OCI-LY7 (cell line): ENCODE measurements around the gene TST. TPM values are rescaled to one million over a fixed set of nuclear protein-coding genes. Genes with fewer than 3 reads are reported as not detected.

Experiments
- BruUV-seq: library from RNA; stranded (reverse); fragments of 400-500 nt; replicated peaks from 2 replicates; lab custom pipeline; 2021; lab: Mats Ljungman, UMichigan
- CTCF ChIA-PET: fragments of 300-600 bp; sonication (Branson Sonifier 250); formaldehyde crosslinking; loops from one replicate; lab custom pipeline; 2022; ENCODE audit warnings: antibody characterized with exemption; ENCODE audit not compliant: unreplicated experiment; lab: Charles Lee
- POLR2A ChIA-PET: fragments of 300-600 bp; sonication (Branson Sonifier 250); formaldehyde crosslinking; loops from one replicate; lab custom pipeline; 2022; ENCODE audit warnings: antibody characterized with exemption; lab: Charles Lee
- DNase-seq: peaks from one replicate; pipeline ENCODE4 v3.0.0-alpha.2; 2015; ENCODE audit warnings: low spot score
- H2AFZ ChIP-seq: fragments of 200-600 bp; sonication (generic), shearing (Covaris generic); 2 replicates; pipeline ENCODE4 v1.6.1; 2014; ENCODE audit warnings: mild to moderate bottlenecking, antibody characterized with exemption, low read length, moderate library complexity
- H3K27ac ChIP-seq: fragments of 200-600 bp; sonication (generic); 2 replicates; pipeline ENCODE4 v1.5.1; 2014; ENCODE audit warnings: mixed run types, low read depth, mild to moderate bottlenecking, moderate library complexity, low read length, inconsistent platforms; ENCODE audit not compliant: poor library complexity, severe bottlenecking
- H3K36me3 ChIP-seq: fragments of 200-600 bp; sonication (generic); 2 replicates; pipeline ENCODE4 v1.6.1; 2014; ENCODE audit warnings: mild to moderate bottlenecking, antibody characterized with exemption, low read length, moderate library complexity, mixed read lengths; ENCODE audit not compliant: insufficient read depth
- H3K4me1 ChIP-seq: fragments of 200-600 bp; sonication (generic); 2 replicates; pipeline ENCODE4 v1.5.1; 2014; ENCODE audit warnings: mild to moderate bottlenecking, low read length; ENCODE audit not compliant: insufficient read depth, poor library complexity, severe bottlenecking
- H3K4me2 ChIP-seq: fragments of 200-600 bp; sonication (generic); 2 replicates; pipeline ENCODE4 v1.6.1; 2014; ENCODE audit warnings: mild to moderate bottlenecking, low read length
- H3K4me3 ChIP-seq: fragments of 200-600 bp; sonication (generic); 2 replicates; pipeline ENCODE4 v1.5.1; 2014; ENCODE audit warnings: mild to moderate bottlenecking, low read depth, low read length; ENCODE audit not compliant: poor library complexity, severe bottlenecking
- H3K79me2 ChIP-seq: fragments of 200-600 bp; sonication (generic); 2 replicates; pipeline ENCODE4 v1.6.1; 2016; ENCODE audit warnings: low read depth, mild to moderate bottlenecking, low read length, moderate library complexity, mixed read lengths; ENCODE audit not compliant: insufficient read depth
- H3K9me2 ChIP-seq: fragments of 200-600 bp; sonication (generic); 2 replicates; pipeline ENCODE4 v1.6.1; 2016; ENCODE audit warnings: mild to moderate bottlenecking, low read length, mixed read lengths; ENCODE audit not compliant: insufficient read depth
- H3K9me3 ChIP-seq: fragments of 200-600 bp; sonication (generic); 2 replicates; pipeline ENCODE4 v1.6.1; 2014; ENCODE audit warnings: mild to moderate bottlenecking, mixed run types, low read length, mixed read lengths
- H4K20me1 ChIP-seq: fragments of 200-600 bp; sonication (generic); 2 replicates; pipeline ENCODE4 v1.6.1; 2014; ENCODE audit warnings: mild to moderate bottlenecking, antibody characterized with exemption, low read length, moderate library complexity, mixed read lengths; ENCODE audit not compliant: insufficient read depth
- EZH2phosphoT487 ChIP-seq: fragments of 200-600 bp; sonication (generic); IDR thresholded peaks from 2 replicates; pipeline ENCODE4 v1.6.1; 2018; ENCODE audit warnings: low read depth, borderline replicate concordance, mild to moderate bottlenecking, mixed run types, antibody characterized with exemption, low read length, moderate library complexity, mixed read lengths
- intact Hi-C: fragments of 100-400 bp; cut with micrococcal nuclease; formaldehyde crosslinking; loops from one replicate; pipeline ENCODE4 v1.10.0; 2022; ENCODE audit not compliant: unreplicated experiment
- total RNA-seq, 2 experiments: library from RNA; depleted of rRNA in 1 of 2; stranded (reverse); fragments of >200 nt in 1 of 2; shearing (Covaris generic) in 1 of 2; gene quantifications; 2 replicates each; pipeline ENCODE4 v1.2.3, GENCODE V29; 2014 to 2022
- TF ChIP-seq, protein P1 (sequence below): fragments of 200-600 bp; sonication (generic); conservative IDR thresholded peaks from 2 replicates; pipeline ENCODE4 v1.5.1; 2014; ENCODE audit warnings: mild to moderate bottlenecking, antibody characterized with exemption, low read length, moderate library complexity, mixed read lengths

TST gene
- total RNA-seq, 2 experiments from 2014 or later: 36.0 to 41.5 TPM

DNA sequence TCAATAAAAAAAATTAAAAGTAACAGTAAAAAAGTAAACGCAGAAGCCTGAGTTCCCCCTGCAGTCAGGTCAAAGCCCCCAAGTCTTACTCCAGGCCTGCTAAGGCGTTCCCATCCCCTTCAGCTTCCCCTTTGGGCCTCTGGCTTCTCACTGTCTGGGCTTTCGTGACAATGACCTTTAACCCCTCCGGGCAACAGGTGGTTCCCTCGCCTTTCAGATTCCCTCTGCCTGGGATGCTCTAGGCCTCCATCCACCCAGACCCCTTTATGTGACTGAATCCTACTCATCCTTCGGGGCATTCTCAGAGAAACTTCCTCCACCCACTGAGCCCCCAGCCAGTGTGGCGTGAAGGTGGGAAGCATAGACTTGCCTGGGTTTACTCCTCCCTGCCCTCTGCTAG is 8.3 kb upstream of the TST start:
- H3K9me3 ChIP-seq: no peaks in the 10 kb centered on the region
- no peak overlapping the region for H3K4me2 ChIP-seq
- POLR2A ChIA-PET: no interaction called here
- H3K4me1 ChIP-seq: no peaks in the 10 kb centered on the region
- intact Hi-C loops: no loop called here
- BruUV-seq: no TSS peak
- no peaks in the 10 kb centered on the region for H3K79me2 ChIP-seq
- no peak overlapping the region for H3K4me3 ChIP-seq
- no peak overlapping the region for H3K27ac ChIP-seq
- H2AFZ ChIP-seq: no peak overlapping the region
- TF ChIP-seq, protein P1, sequence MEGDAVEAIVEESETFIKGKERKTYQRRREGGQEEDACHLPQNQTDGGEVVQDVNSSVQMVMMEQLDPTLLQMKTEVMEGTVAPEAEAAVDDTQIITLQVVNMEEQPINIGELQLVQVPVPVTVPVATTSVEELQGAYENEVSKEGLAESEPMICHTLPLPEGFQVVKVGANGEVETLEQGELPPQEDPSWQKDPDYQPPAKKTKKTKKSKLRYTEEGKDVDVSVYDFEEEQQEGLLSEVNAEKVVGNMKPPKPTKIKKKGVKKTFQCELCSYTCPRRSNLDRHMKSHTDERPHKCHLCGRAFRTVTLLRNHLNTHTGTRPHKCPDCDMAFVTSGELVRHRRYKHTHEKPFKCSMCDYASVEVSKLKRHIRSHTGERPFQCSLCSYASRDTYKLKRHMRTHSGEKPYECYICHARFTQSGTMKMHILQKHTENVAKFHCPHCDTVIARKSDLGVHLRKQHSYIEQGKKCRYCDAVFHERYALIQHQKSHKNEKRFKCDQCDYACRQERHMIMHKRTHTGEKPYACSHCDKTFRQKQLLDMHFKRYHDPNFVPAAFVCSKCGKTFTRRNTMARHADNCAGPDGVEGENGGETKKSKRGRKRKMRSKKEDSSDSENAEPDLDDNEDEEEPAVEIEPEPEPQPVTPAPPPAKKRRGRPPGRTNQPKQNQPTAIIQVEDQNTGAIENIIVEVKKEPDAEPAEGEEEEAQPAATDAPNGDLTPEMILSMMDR: no peak
- no peak for TF ChIP-seq EZH2phosphoT487
- DNase-seq: no peak
- H3K36me3 ChIP-seq: peaks cover 15% of the 10 kb centered on the region
- H4K20me1 ChIP-seq: no peaks in the 10 kb centered on the region
- CTCF ChIA-PET: no interaction called here
- H3K9me2 ChIP-seq: no peaks in the 10 kb centered on the region

DNA sequence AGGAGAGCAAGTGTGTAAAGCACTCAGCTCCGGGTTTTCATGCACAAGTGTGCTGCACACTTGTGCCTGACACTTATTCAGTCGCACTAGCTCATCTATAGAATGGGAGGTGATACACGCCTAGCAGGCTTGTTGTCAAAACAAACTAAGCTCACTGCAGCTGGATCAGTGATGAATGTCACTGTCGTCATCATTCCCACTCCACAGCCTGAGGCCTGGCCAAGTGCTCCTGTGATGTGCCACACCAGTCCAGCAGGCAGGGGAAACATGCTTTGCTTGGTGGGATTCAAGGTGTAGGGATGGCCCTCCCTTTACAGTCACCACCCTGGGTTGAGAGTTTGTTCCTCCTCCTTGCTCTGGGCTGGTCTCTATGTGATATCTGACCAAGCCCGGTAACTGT is 7.1 kb upstream of the TST start:
- Histone ChIP-seq H3K79me2 (no peaks in the 10 kb centered on the region), H3K9me2 (no peaks in the 10 kb centered on the region), H3K4me1 (peaks cover 6% of the 10 kb centered on the region), H3K4me2 (no peak overlapping the region), H3K4me3 (no peak overlapping the region), H3K36me3 (peaks cover 15% of the 10 kb centered on the region), H3K9me3 (no peaks in the 10 kb centered on the region), H4K20me1 (no peaks in the 10 kb centered on the region), H3K27ac (no peak overlapping the region), H2AFZ (no peak overlapping the region)
- intact Hi-C loops: no loop called here
- CTCF ChIA-PET: interaction anchor here (0.6 kb wide), 1 partner anchor 96 kb away, joined by 3 read pairs; no protein-coding TSS in a partner anchor
- no peak for DNase-seq
- TF ChIP-seq, protein P1: no peak
- TF ChIP-seq EZH2phosphoT487: no peak
- POLR2A ChIA-PET: interaction anchor here (0.8 kb wide), 1 partner anchor 18 kb away, joined by 6 read pairs; no protein-coding TSS in a partner anchor
- BruUV-seq: no TSS peak

DNA sequence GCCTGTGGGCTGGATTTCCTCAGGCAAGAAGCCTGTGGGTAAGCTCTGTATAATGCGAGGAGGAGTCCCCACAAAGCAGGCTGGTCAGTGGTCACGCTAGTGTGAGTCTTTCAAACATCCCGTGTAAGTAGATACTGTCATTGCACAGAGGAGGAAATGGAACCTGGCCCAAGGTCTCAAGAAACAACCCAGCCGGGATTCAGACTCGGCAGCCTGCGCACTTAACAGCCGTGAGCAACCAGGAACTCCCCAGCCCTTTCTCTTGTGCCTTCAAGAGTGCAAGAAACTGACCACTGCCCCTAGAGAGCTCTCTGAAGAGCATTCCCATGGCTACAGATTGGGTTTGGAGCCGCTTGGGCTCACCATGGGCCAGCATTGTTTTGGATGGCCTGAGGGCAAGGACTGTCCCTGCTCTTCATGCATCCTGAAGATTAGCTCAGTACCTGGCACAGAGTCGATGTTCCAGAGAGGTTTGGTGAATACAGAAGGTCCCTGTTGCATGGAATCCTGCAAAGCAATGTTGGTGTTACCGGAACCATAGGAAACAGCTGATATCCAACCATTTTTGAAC is 6.3 kb upstream of the TST start:
- Histone ChIP-seq H3K36me3 (peaks cover 15% of the 10 kb centered on the region), H3K79me2 (peaks cover under 1% of the 10 kb centered on the region; the same call in 1 of the 2 replicates), H3K27ac (no peak overlapping the region), H2AFZ (no peak overlapping the region), H3K9me2 (no peaks in the 10 kb centered on the region), H3K4me3 (no peak overlapping the region), H3K4me2 (no peak overlapping the region), H4K20me1 (no peaks in the 10 kb centered on the region), H3K9me3 (no peaks in the 10 kb centered on the region), H3K4me1 (peaks cover 6% of the 10 kb centered on the region)
- BruUV-seq: no TSS peak
- POLR2A ChIA-PET: interaction anchor here (0.8 kb wide), 1 partner anchor 19 kb away, joined by 6 read pairs; no protein-coding TSS in a partner anchor
- intact Hi-C loops: no loop called here
- CTCF ChIA-PET: interaction anchor here (0.6 kb wide), 1 partner anchor 96 kb away, joined by 3 read pairs; no protein-coding TSS in a partner anchor
- no peak for DNase-seq
- TF ChIP-seq, protein P1: no peak
- TF ChIP-seq EZH2phosphoT487: no peak
